Activated CD4-positive, alpha-beta T cell treated with anti-CD3 and anti-CD28 coated beads for 36 hours (primary cell): ENCODE data around the gene PHKA2. TPM values are rescaled to one million over a fixed set of nuclear protein-coding genes. Genes with fewer than 3 reads are reported as not detected.

Experiments used
- ATAC-seq: fragments of 200-7000 bp; cut with Tn5 transposase; one replicate; pipeline ENCODE4 v1.10.0; 2021; ENCODE audit warnings: mild to moderate bottlenecking, moderate library complexity
- CTCF ChIA-PET: fragments of 350-600 bp; sonication (Branson Sonifier 250); formaldehyde crosslinking; loops from one replicate; lab custom pipeline; 2021; ENCODE audit warnings: antibody characterized with exemption; lab: Charles Lee
- POLR2A ChIA-PET: fragments of 350-600 bp; sonication (Branson Sonifier 250); formaldehyde crosslinking; loops from one replicate; lab custom pipeline; 2021; ENCODE audit warnings: antibody characterized with exemption, inconsistent platforms; lab: Charles Lee
- DNase-seq: peaks from one replicate; pipeline ENCODE4 v3.0.0-alpha.2; 2020
- H3K27ac Mint-ChIP-seq: one replicate; pipeline ENCODE4 v1.8.0; 2021; ENCODE audit warnings: mixed read lengths
- H3K27me3 Mint-ChIP-seq: one replicate; pipeline ENCODE4 v1.8.0; 2021; ENCODE audit warnings: mixed read lengths
- H3K36me3 Mint-ChIP-seq: one replicate; pipeline ENCODE4 v1.8.0; 2021; ENCODE audit warnings: low read depth, mixed read lengths
- H3K4me1 Mint-ChIP-seq: one replicate; pipeline ENCODE4 v1.8.0; 2021; ENCODE audit warnings: mixed read lengths
- H3K4me3 Mint-ChIP-seq: one replicate; pipeline ENCODE4 v1.8.0; 2021; ENCODE audit warnings: mild to moderate bottlenecking, moderate library complexity, mixed read lengths
- H3K9me3 Mint-ChIP-seq: one replicate; pipeline ENCODE4 v1.8.0; 2021; ENCODE audit warnings: low read depth, mixed read lengths
- intact Hi-C, 2 experiments: fragments of 100-400 bp; cut with DNase I in 1 of 2; cut with micrococcal nuclease in 1 of 2; formaldehyde crosslinking; loops; one replicate each; pipeline versions ENCODE4 v1.14.2 to v1.15.1; 2022 to 2024; cut with DNase I, micrococcal nuclease
- total RNA-seq, 2 experiments: library from RNA; stranded (reverse); gene quantifications; one replicate each; pipeline ENCODE4 v1.2.3, GENCODE V29; 2021

The PHKA2 gene
- total RNA-seq, 2 experiments from 2014 or later: 22.0 to 24.5 TPM

DNA sequence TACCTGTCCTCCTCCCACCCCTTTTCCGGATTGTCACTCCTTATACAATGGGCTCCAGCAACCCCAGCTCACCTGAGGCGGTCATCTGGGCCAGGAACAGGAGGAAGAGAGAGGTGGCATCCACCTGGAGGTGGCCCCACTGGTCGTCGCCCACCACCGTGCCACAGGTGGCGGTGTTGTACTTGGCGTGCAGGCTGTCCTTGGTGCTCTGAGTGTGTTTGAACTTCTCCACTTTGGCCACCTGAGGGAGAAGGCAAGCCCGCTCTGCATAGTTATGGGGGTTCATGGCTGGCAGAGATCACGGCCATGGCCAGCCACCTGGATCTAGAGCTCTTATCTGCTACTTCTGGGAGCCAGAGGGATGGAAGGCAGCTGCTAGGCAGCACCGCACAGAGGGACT is 32.9 kb downstream of the PHKA2 start:
- peaks cover 15% of the 10 kb centered on the region for H3K36me3 Mint-ChIP-seq
- DNase-seq: peak; percentile 4
- H3K27me3 Mint-ChIP-seq: no peaks in the 10 kb centered on the region
- ChIA-PET POLR2A (no interaction called here), CTCF (no interaction called here)
- no peak overlapping the region for H3K27ac Mint-ChIP-seq
- no peak overlapping the region for H3K4me3 Mint-ChIP-seq
- intact Hi-C loops: no loop called here
- no peak for ATAC-seq
- peaks cover 16% of the 10 kb centered on the region for H3K4me1 Mint-ChIP-seq
- no peaks in the 10 kb centered on the region for H3K9me3 Mint-ChIP-seq

- no peak for DNase-seq
- H3K27me3 Mint-ChIP-seq: no peaks in the 10 kb centered on the region
- peaks cover 13% of the 10 kb centered on the region for H3K4me1 Mint-ChIP-seq
- H3K4me3 Mint-ChIP-seq: no peak overlapping the region
- ChIA-PET POLR2A (no interaction called here), CTCF (no interaction called here)
- intact Hi-C loops: no loop called here
- H3K9me3 Mint-ChIP-seq: no peaks in the 10 kb centered on the region
- no peak for ATAC-seq
- no peak overlapping the region for H3K27ac Mint-ChIP-seq
- H3K36me3 Mint-ChIP-seq: peaks cover 15% of the 10 kb centered on the region
Observed at GRCh38 chrX:18949944-18950301, 34.0 kb downstream of the PHKA2 start.

GRCh38 chrX:18949291-18949943 is 34.5 kb downstream of the PHKA2 start:
- H3K36me3 Mint-ChIP-seq: peaks cover 15% of the 10 kb centered on the region
- H3K4me1 Mint-ChIP-seq: peaks cover 8% of the 10 kb centered on the region
- DNase-seq (no peak), ATAC-seq (no peak)
- no peaks in the 10 kb centered on the region for H3K9me3 Mint-ChIP-seq
- intact Hi-C loops: no loop called here
- no peak overlapping the region for H3K27ac Mint-ChIP-seq
- H3K27me3 Mint-ChIP-seq: no peaks in the 10 kb centered on the region
- ChIA-PET POLR2A (no interaction called here), CTCF (no interaction called here)
- no peak overlapping the region for H3K4me3 Mint-ChIP-seq

DNA sequence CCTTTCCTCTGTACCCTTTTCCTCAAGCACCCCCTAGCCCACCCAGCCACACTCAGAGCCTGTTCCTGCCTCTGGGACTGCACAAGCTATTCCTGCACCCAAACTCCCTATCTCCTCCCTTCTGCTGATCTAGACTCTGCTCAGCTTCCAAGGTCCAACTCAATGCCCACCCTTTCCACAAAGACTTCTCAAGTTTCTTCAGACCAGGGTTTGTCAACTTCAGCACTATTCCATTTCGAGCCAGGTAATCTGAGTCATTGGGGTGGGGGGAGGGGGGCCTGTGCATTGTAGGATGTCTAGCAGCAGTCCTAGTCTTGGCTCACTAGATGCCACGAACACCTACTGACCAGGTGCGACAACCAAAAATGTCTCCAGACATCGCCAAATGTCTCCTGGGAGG is 37.3 kb downstream of the PHKA2 start:
- DNase-seq: no peak
- no peak overlapping the region for H3K27ac Mint-ChIP-seq
- ChIA-PET CTCF (no interaction called here), POLR2A (no interaction called here)
- H3K4me1 Mint-ChIP-seq: no peaks in the 10 kb centered on the region
- no peak overlapping the region for H3K4me3 Mint-ChIP-seq
- no peaks in the 10 kb centered on the region for H3K27me3 Mint-ChIP-seq
- H3K36me3 Mint-ChIP-seq: peaks cover 12% of the 10 kb centered on the region
- no peak for ATAC-seq
- no peaks in the 10 kb centered on the region for H3K9me3 Mint-ChIP-seq
- intact Hi-C loops: no loop called here

DNA sequence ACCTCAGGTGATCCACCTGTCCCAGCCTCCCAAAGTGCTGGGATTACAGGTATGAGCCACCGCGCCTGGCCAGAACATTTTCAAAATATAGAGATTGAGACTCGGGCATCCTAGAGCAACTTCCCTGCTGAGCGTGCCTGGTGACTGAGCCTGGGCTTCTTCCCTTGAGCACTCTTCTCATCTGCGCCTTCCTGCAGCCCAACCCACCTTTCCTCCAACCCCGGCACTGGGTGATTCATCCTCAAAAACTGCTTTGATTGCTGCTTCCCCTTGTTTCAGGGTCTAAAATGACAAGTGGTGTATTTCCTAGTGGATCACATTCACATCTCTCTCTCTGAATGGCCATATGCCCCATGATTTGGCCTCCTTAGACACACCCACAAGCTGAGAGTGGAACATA is 37.8 kb downstream of the PHKA2 start:
- ChIA-PET POLR2A (no interaction called here), CTCF (no interaction called here)
- H3K9me3 Mint-ChIP-seq: no peaks in the 10 kb centered on the region
- no peaks in the 10 kb centered on the region for H3K27me3 Mint-ChIP-seq
- H3K36me3 Mint-ChIP-seq: peaks cover 14% of the 10 kb centered on the region
- H3K27ac Mint-ChIP-seq: no peak overlapping the region
- intact Hi-C loops: no loop called here
- H3K4me1 Mint-ChIP-seq: no peaks in the 10 kb centered on the region
- no peak overlapping the region for H3K4me3 Mint-ChIP-seq
- ATAC-seq (no peak), DNase-seq (no peak)

DNA sequence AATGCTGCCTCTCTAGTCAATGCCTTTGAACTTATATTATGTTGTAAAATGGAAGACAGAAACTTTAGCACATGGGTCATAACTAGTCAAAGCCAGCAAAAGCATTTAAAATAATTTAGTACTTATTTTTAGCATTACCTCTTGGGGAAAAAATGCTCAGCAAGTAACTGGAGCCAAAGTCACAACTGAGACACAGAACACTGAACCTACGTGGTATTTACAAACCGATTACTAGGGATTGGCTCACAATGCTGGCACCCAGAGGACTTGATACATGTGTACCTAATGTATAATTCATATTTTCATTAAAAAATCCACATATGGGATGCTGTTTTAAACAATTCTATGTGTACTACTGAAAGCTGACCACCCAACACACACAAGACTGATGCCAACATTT is 38.4 kb downstream of the PHKA2 start:
- Mint-ChIP-seq H3K4me1 (no peaks in the 10 kb centered on the region), H3K27me3 (no peaks in the 10 kb centered on the region), H3K9me3 (no peaks in the 10 kb centered on the region), H3K27ac (no peak overlapping the region), H3K36me3 (peaks cover 15% of the 10 kb centered on the region), H3K4me3 (no peak overlapping the region)
- DNase-seq (no peak), ATAC-seq (no peak)
- CTCF ChIA-PET: no interaction called here
- POLR2A ChIA-PET: no interaction called here
- intact Hi-C loops: no loop called here

DNA sequence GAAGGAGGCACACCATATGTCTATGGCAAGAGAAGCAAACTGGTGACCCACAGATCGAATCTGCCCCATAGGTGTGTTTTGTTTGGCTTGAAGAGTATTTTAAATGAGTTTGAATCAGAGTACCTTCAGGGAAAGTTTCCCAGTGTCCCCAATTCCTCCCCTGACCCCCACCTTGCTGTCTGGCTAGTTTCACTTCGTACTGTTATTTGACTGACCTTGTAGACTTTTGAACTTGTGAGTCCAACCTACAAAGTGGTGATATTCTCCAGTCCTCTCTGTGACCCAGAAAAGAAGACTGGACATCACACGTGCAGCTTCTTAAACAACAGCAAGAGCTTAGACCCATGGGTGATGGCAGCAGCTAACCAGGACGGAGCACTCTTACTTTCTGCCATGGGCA is 39.4 kb downstream of the PHKA2 start:
- H3K27ac Mint-ChIP-seq: no peak overlapping the region
- no peaks in the 10 kb centered on the region for H3K4me1 Mint-ChIP-seq
- peaks cover 12% of the 10 kb centered on the region for H3K36me3 Mint-ChIP-seq
- H3K27me3 Mint-ChIP-seq: no peaks in the 10 kb centered on the region
- no peak for DNase-seq
- no peaks in the 10 kb centered on the region for H3K9me3 Mint-ChIP-seq
- intact Hi-C loops: no loop called here
- no peak for ATAC-seq
- ChIA-PET POLR2A (no interaction called here), CTCF (no interaction called here)
- H3K4me3 Mint-ChIP-seq: no peak overlapping the region

GRCh38 chrX:18941896-18942295 is 42.0 kb downstream of the PHKA2 start:
- CTCF ChIA-PET: interaction anchor here (2.0 kb wide), 1 partner anchor 392 kb away, joined by 5 read pairs; no protein-coding TSS in a partner anchor
- no peak overlapping the region for H3K4me3 Mint-ChIP-seq
- POLR2A ChIA-PET: no interaction called here
- no peaks in the 10 kb centered on the region for H3K9me3 Mint-ChIP-seq
- H3K27ac Mint-ChIP-seq: no peak overlapping the region
- no peaks in the 10 kb centered on the region for H3K27me3 Mint-ChIP-seq
- DNase-seq: no peak
- peaks cover 15% of the 10 kb centered on the region for H3K36me3 Mint-ChIP-seq
- intact Hi-C loops: no loop called here
- no peaks in the 10 kb centered on the region for H3K4me1 Mint-ChIP-seq
- no peak for ATAC-seq

GRCh38 chrX:18938710-18939109 is 45.2 kb downstream of the PHKA2 start:
- CTCF ChIA-PET: no interaction called here
- H3K4me1 Mint-ChIP-seq: no peaks in the 10 kb centered on the region
- H3K27me3 Mint-ChIP-seq: no peaks in the 10 kb centered on the region
- intact Hi-C loops: no loop called here
- H3K36me3 Mint-ChIP-seq: peaks cover 12% of the 10 kb centered on the region
- no peak overlapping the region for H3K27ac Mint-ChIP-seq
- POLR2A ChIA-PET: no interaction called here
- ATAC-seq (no peak), DNase-seq (no peak)
- no peaks in the 10 kb centered on the region for H3K9me3 Mint-ChIP-seq
- H3K4me3 Mint-ChIP-seq: no peak overlapping the region

DNA sequence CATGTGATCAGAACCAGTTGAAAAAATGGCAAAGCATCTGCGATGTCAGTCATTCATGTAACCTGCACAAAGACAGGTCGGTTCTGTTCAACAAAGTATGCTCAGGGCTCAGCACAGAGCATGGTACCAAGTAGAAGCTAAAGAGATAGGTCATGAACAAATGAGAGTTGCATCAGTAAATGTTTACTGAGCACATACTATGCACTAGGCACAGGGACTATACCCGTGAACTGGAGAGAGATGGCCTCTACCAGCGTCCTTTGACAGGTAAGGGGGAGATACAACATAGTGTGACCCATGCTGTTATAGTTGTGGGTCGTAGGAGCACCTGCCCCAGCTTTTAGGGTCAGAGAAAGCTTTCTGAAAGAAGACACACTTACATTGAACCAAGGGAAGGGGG is 46.7 kb downstream of the PHKA2 start:
- Mint-ChIP-seq H3K4me1 (no peaks in the 10 kb centered on the region), H3K36me3 (peaks cover 11% of the 10 kb centered on the region), H3K27me3 (no peaks in the 10 kb centered on the region), H3K4me3 (no peak overlapping the region), H3K9me3 (no peaks in the 10 kb centered on the region), H3K27ac (no peak overlapping the region)
- ChIA-PET POLR2A (no interaction called here), CTCF (no interaction called here)
- DNase-seq: no peak
- ATAC-seq: no peak
- intact Hi-C loops: no loop called here

DNA sequence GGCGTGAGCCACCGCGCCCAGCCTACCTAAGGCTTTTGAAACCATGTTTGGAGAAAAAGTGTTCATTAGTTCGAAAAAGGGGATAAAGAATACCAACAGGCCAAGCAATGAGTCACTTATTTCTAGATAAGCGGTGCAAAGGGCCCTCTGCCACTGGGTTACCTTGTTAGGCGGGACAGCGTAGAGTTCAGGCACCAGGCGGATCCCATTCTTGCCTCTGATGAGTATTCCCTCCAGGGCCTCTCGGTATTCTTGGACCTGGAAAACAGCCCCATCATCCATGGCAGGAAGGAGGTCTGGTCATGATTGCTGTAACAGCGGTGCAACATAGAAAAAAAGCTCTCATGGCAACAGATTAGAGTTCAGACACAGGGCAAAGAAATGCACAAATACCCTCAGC is 48.0 kb downstream of the PHKA2 start:
- POLR2A ChIA-PET: no interaction called here
- Mint-ChIP-seq H3K27ac (no peak overlapping the region), H3K4me3 (no peak overlapping the region), H3K9me3 (no peaks in the 10 kb centered on the region), H3K4me1 (no peaks in the 10 kb centered on the region), H3K36me3 (peaks cover 7% of the 10 kb centered on the region), H3K27me3 (no peaks in the 10 kb centered on the region)
- intact Hi-C loops: no loop called here
- CTCF ChIA-PET: interaction anchor here (0.6 kb wide), 1 partner anchor 428 kb away, joined by 3 read pairs; no protein-coding TSS in a partner anchor
- ATAC-seq (no peak), DNase-seq (no peak)

DNA sequence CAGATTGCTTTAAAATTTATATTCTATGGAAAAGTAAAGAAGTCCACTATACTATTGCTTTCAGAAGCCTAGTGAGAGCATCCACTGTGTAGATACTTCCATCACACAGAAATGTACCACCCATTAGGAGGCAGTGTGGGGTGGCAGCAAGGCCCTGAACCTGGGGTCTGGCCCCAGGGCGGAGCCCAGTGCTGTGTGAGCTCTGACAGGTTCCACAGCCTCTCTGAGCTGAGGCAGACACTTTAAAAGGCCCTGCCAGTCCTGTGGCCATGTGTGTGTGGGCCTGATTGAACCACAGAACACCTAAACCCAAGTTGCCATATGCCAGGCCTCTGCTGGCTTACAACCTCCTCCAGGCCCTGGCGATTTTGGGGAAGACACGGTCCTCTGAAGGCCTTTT is 49.2 kb downstream of the PHKA2 start:
- no peaks in the 10 kb centered on the region for H3K9me3 Mint-ChIP-seq
- DNase-seq: no peak
- ChIA-PET CTCF (no interaction called here), POLR2A (no interaction called here)
- ATAC-seq: no peak
- no peaks in the 10 kb centered on the region for H3K4me1 Mint-ChIP-seq
- no peak overlapping the region for H3K27ac Mint-ChIP-seq
- intact Hi-C loops: no loop called here
- no peak overlapping the region for H3K4me3 Mint-ChIP-seq
- H3K36me3 Mint-ChIP-seq: peaks cover 7% of the 10 kb centered on the region
- no peaks in the 10 kb centered on the region for H3K27me3 Mint-ChIP-seq

- CTCF ChIA-PET: no interaction called here
- intact Hi-C loops: no loop called here
- peaks cover 7% of the 10 kb centered on the region for H3K36me3 Mint-ChIP-seq
Observed at GRCh38 chrX:18933617-18934016, 50.3 kb downstream of the PHKA2 start.

More at GRCh38 chrX:18933617-18934016, 50.3 kb downstream of the PHKA2 start:
- H3K9me3 Mint-ChIP-seq: no peaks in the 10 kb centered on the region
- POLR2A ChIA-PET: no interaction called here
- H3K4me3 Mint-ChIP-seq: no peak overlapping the region
- H3K27me3 Mint-ChIP-seq: no peaks in the 10 kb centered on the region
- ATAC-seq (no peak), DNase-seq (no peak)
- no peaks in the 10 kb centered on the region for H3K4me1 Mint-ChIP-seq
- no peak overlapping the region for H3K27ac Mint-ChIP-seq
